Natural killer cell (primary cell): ENCODE results near the gene TSC22D1. TPM values are rescaled to one million over a fixed set of nuclear protein-coding genes. Genes with fewer than 3 reads are reported as not detected.

ENCODE experiments used
- ATAC-seq, 3 donors: fragments of 150-1000 bp in 2 of 3; fragments of 200-7000 bp in 1 of 3; cut with Tn5 transposase; 1 replicate in 1 of 3; 2 replicates in 2 of 3; pipeline ENCODE4 v1.10.0; 2021; ENCODE audit warnings: mild to moderate bottlenecking in 2 of 3, moderate library complexity in 2 of 3
- DNase-seq, 2 donors: peaks; one replicate each; pipeline versions ENCODE4 v3.0.0 to v3.0.0-alpha.2; 2013 to 2021; ENCODE audit warnings: mixed read lengths in 1 of 2
- H3K27ac ChIP-seq: one replicate; pipeline ENCODE4 v1.5.1; 2013; ENCODE audit warnings: mild to moderate bottlenecking, low read length
- H3K27me3 ChIP-seq: one replicate; pipeline ENCODE4 v1.6.1; 2013; ENCODE audit warnings: low read length; ENCODE audit not compliant: control insufficient read depth, insufficient read depth
- H3K36me3 ChIP-seq: one replicate; pipeline ENCODE4 v1.6.1; 2013; ENCODE audit warnings: low read length; ENCODE audit not compliant: control insufficient read depth, insufficient read depth
- H3K4me1 ChIP-seq: one replicate; pipeline ENCODE4 v1.6.1; 2013; ENCODE audit warnings: low read length; ENCODE audit not compliant: control insufficient read depth, insufficient read depth
- H3K4me3 ChIP-seq: one replicate; pipeline ENCODE4 v1.5.1; 2013; ENCODE audit warnings: low read length
- H3K9me3 ChIP-seq: one replicate; pipeline ENCODE4 v1.6.1; 2013; ENCODE audit warnings: low read length; ENCODE audit not compliant: control insufficient read depth, insufficient read depth
- H3K27ac Mint-ChIP-seq, 2 donors: one replicate each; pipeline ENCODE4 v1.8.0; 2022; ENCODE audit warnings: mild to moderate bottlenecking in 2 of 2, mixed read lengths in 2 of 2, moderate library complexity in 1 of 2
- H3K27me3 Mint-ChIP-seq, 2 donors: one replicate each; pipeline ENCODE4 v1.8.0; 2022; ENCODE audit warnings: low read depth in 2 of 2, mixed read lengths in 2 of 2
- H3K36me3 Mint-ChIP-seq: one replicate; pipeline ENCODE4 v1.8.0; 2022; ENCODE audit warnings: mixed read lengths
- H3K4me1 Mint-ChIP-seq, 2 donors: one replicate each; pipeline ENCODE4 v1.8.0; 2022; ENCODE audit warnings: mixed read lengths in 2 of 2
- H3K4me3 Mint-ChIP-seq: one replicate; pipeline ENCODE4 v1.8.0; 2022; ENCODE audit warnings: mild to moderate bottlenecking, moderate library complexity, mixed read lengths
- H3K9me3 Mint-ChIP-seq, 2 donors: one replicate each; pipeline ENCODE4 v1.8.0; 2022; ENCODE audit warnings: mixed read lengths in 2 of 2
- CTCF ChIP-seq: fragments of 200-600 bp; IDR thresholded peaks from one replicate; pipeline ENCODE4 v1.8.0; 2022; ENCODE audit warnings: antibody characterized with exemption
- WGBS: methylation state at CpG from one replicate; pipeline ENCODE4 v1.1.7; 2013; ENCODE audit warnings: missing lambda C conversion rate; ENCODE audit not compliant: insufficient coverage; 5-methylcytosine and 5-hydroxymethylcytosine counted together
- intact Hi-C: fragments of 100-400 bp; cut with micrococcal nuclease; formaldehyde crosslinking; loops from one replicate; pipeline ENCODE4 v1.14.2; 2022
- total RNA-seq, 4 donors: library from RNA; stranded (reverse); fragments of 120-200 nt in 1 of 4; gene quantifications; one replicate each; pipeline versions ENCODE4 v1.2.3 to v1.2.4, GENCODE V29; 2013 to 2022

The TSC22D1 gene
- total RNA-seq, 3 donors from 2014 or later (not counting 1 experiment from before 2014, with no cell fraction given): 44.3 to 54.4 (median 44.6) TPM

GRCh38 chr13:44484562-44485138 lies 91.5 kb downstream of the TSC22D1 start:
- Mint-ChIP-seq H3K4me1 (peaks cover 13 to 15% of the 10 kb centered on the region in 2 donors), H3K36me3 (no peaks in the 10 kb centered on the region), H3K27ac (peak overlapping the region; percentile 61 to 78), H3K9me3 (no peaks in the 10 kb centered on the region), H3K27me3 (no peaks in the 10 kb centered on the region), H3K4me3 (peak overlapping the region; percentile 63)
- DNase-seq (peak in 1 of 2 donors; percentile 20), ATAC-seq (peak in 1 of 3 donors; percentile 47)
- TF ChIP-seq CTCF: no peak
- no peaks in the 10 kb centered on the region for H3K9me3 ChIP-seq
- no peaks in the 10 kb centered on the region for H3K36me3 ChIP-seq
- H3K27ac ChIP-seq: no peak overlapping the region
- no peaks in the 10 kb centered on the region for H3K4me1 ChIP-seq
- intact Hi-C loops: loop anchor here (5.0 kb wide), 2 partner anchors 93 to 393 kb away; partner anchors contain the start of gene TSC22D1
- H3K27me3 ChIP-seq: no peaks in the 10 kb centered on the region
- H3K4me3 ChIP-seq: no peak overlapping the region
- 62% methylated on average over 2 of the region's 4 CpGs for WGBS

GRCh38 chr13:44474122-44474910 lies 101.8 kb downstream of the TSC22D1 start:
- H3K4me1 Mint-ChIP-seq: peaks cover 0 to 2% of the 10 kb centered on the region in 2 donors
- H3K27ac ChIP-seq: no peak overlapping the region
- H3K4me3 Mint-ChIP-seq: no peak overlapping the region
- no peaks in the 10 kb centered on the region for H3K9me3 Mint-ChIP-seq
- no peaks in the 10 kb centered on the region for H3K27me3 Mint-ChIP-seq
- no peak overlapping the region for H3K4me3 ChIP-seq
- DNase-seq (no peak), ATAC-seq (no peak)
- H3K36me3 ChIP-seq: no peaks in the 10 kb centered on the region
- WGBS: 100% methylated on average over 1 of the region's 4 CpGs
- H3K9me3 ChIP-seq: no peaks in the 10 kb centered on the region
- H3K27ac Mint-ChIP-seq: no peak overlapping the region
- TF ChIP-seq CTCF: no peak
- H3K27me3 ChIP-seq: no peaks in the 10 kb centered on the region
- intact Hi-C loops: no loop called here
- no peaks in the 10 kb centered on the region for H3K4me1 ChIP-seq
- H3K36me3 Mint-ChIP-seq: no peaks in the 10 kb centered on the region

- ATAC-seq (no peak), DNase-seq (no peak)
- no CpG with 5 or more reads among the region's 1 CpG for WGBS
- no peak for TF ChIP-seq CTCF
- intact Hi-C loops: loop anchor here (1.0 kb wide), 2 partner anchors 421 to 566 kb away; no protein-coding TSS in a partner anchor
- Histone ChIP-seq H3K36me3 (no peaks in the 10 kb centered on the region), H3K9me3 (no peaks in the 10 kb centered on the region), H3K27me3 (no peaks in the 10 kb centered on the region), H3K4me1 (no peaks in the 10 kb centered on the region), H3K4me3 (no peak overlapping the region), H3K27ac (no peak overlapping the region)
- Mint-ChIP-seq H3K4me3 (no peak overlapping the region), H3K9me3 (no peaks in the 10 kb centered on the region), H3K36me3 (no peaks in the 10 kb centered on the region), H3K4me1 (peaks cover 0 to 4% of the 10 kb centered on the region in 2 donors), H3K27me3 (no peaks in the 10 kb centered on the region), H3K27ac (no peak overlapping the region)
These were observed 104.4 kb downstream of the TSC22D1 start for GRCh38 chr13:44471686-44472085.
